Naive B cell (primary cell): ENCODE measurements around the gene DHCR24. TPM values are rescaled to one million over a fixed set of nuclear protein-coding genes. Genes with fewer than 3 reads are reported as not detected.

Source experiments
- ATAC-seq, 2 donors: fragments of 150-1000 bp; cut with Tn5 transposase; 2 replicates each; pipeline ENCODE4 v1.10.0; 2021; ENCODE audit warnings: low read depth in 2 of 2, mild to moderate bottlenecking in 2 of 2, moderate library complexity in 2 of 2
- DNase-seq: peaks from one replicate; pipeline ENCODE4 v3.0.0; 2022
- H3K27ac Mint-ChIP-seq, 6 donors: one replicate each; pipeline ENCODE4 v1.8.0; 2020 to 2022; ENCODE audit warnings: mild to moderate bottlenecking in 6 of 6, mixed read lengths in 6 of 6, moderate library complexity in 5 of 6, inconsistent platforms in 2 of 6
- H3K27me3 Mint-ChIP-seq, 3 donors: one replicate each; pipeline ENCODE4 v1.8.0; 2021 to 2022; ENCODE audit warnings: mixed read lengths in 3 of 3, mild to moderate bottlenecking in 1 of 3
- H3K36me3 Mint-ChIP-seq, 2 donors: one replicate each; pipeline ENCODE4 v1.8.0; 2020 to 2022; ENCODE audit warnings: mixed read lengths in 2 of 2, inconsistent platforms in 1 of 2, mild to moderate bottlenecking in 1 of 2
- H3K4me1 Mint-ChIP-seq, 3 donors: one replicate each; pipeline ENCODE4 v1.8.0; 2020 to 2022; ENCODE audit warnings: mixed read lengths in 3 of 3, inconsistent platforms in 1 of 3, mild to moderate bottlenecking in 1 of 3, moderate library complexity in 1 of 3
- H3K4me3 Mint-ChIP-seq, 8 donors: one replicate each; pipeline ENCODE4 v1.8.0; 2020 to 2022; ENCODE audit warnings: mild to moderate bottlenecking in 8 of 8, mixed read lengths in 8 of 8, moderate library complexity in 8 of 8, inconsistent platforms in 2 of 8
- H3K9me3 Mint-ChIP-seq, 7 donors: one replicate each; pipeline ENCODE4 v1.8.0; 2020 to 2022; ENCODE audit warnings: mixed read lengths in 7 of 7, mild to moderate bottlenecking in 5 of 7, inconsistent platforms in 2 of 7, moderate library complexity in 1 of 7
- polyA plus RNA-seq, 6 donors: library from polyadenylated mRNA; unstranded; fragments of 300-500 nt; fragmentation: Illumina TruSeq; gene quantifications; one replicate each; pipeline ENCODE4 v1.2.3, GENCODE V29; 2021; ENCODE audit warnings: low read depth in 6 of 6

DHCR24 gene
- polyA plus RNA-seq, 6 donors from 2014 or later: 0.21 to 8.3 (median 1.1) TPM; not detected in 1

DNA sequence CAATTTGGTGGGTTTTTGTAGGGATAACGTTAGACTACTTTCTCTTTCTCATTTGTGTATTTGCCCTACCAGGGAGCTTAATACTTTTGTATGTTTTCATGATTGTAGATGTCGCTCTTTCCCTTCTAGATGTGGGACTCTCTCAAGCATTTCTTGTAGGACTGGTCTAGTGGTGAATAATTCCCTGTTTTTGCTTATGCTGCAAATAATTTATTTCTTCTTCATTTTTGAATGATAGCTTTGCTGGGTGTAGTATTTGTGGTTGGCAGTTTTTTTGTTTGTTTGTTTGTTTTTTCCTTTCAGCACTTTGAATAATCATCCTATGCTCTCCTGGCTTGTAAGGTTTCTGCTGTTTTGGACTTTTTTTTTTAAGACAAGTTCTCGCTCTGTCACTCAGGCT, 63.3 kb downstream of the DHCR24 start:
- ATAC-seq (no peak), DNase-seq (no peak)
- H3K4me1 Mint-ChIP-seq: no peaks in the 10 kb centered on the region
- no peak overlapping the region for H3K4me3 Mint-ChIP-seq
- H3K27ac Mint-ChIP-seq: peak overlapping the region in 1 of 6 donors; percentile 36
- peaks cover 7 to 46% (median 10%) of the 10 kb centered on the region in 3 donors for H3K27me3 Mint-ChIP-seq
- peaks cover 12 to 40% (median 33%) of the 10 kb centered on the region in 7 donors for H3K9me3 Mint-ChIP-seq
- H3K36me3 Mint-ChIP-seq: peaks cover 15 to 27% of the 10 kb centered on the region in 2 donors

DNA sequence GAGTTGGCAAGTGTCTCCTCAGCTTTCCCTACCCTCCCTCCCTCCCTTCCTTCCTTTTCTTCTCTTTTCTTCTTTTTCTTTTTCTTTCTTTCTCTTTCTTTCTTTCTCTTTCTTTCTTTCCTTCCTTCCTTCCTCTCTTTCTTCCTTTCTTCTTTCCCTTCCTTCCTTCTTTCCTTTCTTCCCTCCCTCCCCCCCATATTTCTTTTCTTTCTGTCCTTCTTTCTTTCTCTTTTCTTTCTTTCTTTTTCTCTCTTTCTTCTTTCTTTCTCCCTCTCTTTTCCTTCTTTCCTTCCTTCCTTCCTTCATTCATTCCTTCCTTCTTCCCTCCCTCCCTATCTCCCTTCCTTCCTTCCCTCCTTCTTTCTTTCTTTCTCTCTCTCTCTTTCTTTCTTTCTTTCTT, 67.3 kb downstream of the DHCR24 start:
- Mint-ChIP-seq H3K36me3 (peaks cover 5 to 20% of the 10 kb centered on the region in 2 donors), H3K27me3 (peaks cover 7 to 35% (median 18%) of the 10 kb centered on the region in 3 donors), H3K4me3 (no peak overlapping the region), H3K9me3 (peaks cover 8 to 26% (median 22%) of the 10 kb centered on the region in 7 donors), H3K27ac (peak overlapping the region in 1 of 6 donors; percentile 32), H3K4me1 (no peaks in the 10 kb centered on the region)
- DNase-seq: no peak
- ATAC-seq: no peak

DNA sequence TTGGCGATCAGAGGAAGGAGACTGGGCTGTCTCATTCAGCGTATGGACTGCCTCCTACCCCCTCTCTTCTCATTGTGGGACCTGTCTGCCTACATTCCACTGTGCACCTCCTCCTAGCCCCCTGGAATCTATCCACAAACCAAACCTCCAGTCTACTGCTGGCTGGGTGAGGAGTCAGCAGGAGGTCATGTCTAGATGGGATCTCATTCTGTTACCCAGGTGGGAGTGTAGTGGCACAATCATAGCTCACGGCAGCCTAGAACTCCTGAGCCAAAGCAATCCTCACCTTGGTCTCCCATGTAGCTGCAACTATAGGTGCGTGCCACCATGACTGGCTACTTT, 67.8 kb downstream of the DHCR24 start:
- ATAC-seq: no peak
- Mint-ChIP-seq H3K27ac (peak overlapping the region in 1 of 6 donors; percentile 43), H3K36me3 (peaks cover 5 to 20% of the 10 kb centered on the region in 2 donors), H3K4me3 (no peak overlapping the region), H3K4me1 (no peaks in the 10 kb centered on the region), H3K27me3 (peaks cover 7 to 35% (median 18%) of the 10 kb centered on the region in 3 donors), H3K9me3 (peaks cover 8 to 20% (median 17%) of the 10 kb centered on the region in 7 donors)
- DNase-seq: no peak

DNA sequence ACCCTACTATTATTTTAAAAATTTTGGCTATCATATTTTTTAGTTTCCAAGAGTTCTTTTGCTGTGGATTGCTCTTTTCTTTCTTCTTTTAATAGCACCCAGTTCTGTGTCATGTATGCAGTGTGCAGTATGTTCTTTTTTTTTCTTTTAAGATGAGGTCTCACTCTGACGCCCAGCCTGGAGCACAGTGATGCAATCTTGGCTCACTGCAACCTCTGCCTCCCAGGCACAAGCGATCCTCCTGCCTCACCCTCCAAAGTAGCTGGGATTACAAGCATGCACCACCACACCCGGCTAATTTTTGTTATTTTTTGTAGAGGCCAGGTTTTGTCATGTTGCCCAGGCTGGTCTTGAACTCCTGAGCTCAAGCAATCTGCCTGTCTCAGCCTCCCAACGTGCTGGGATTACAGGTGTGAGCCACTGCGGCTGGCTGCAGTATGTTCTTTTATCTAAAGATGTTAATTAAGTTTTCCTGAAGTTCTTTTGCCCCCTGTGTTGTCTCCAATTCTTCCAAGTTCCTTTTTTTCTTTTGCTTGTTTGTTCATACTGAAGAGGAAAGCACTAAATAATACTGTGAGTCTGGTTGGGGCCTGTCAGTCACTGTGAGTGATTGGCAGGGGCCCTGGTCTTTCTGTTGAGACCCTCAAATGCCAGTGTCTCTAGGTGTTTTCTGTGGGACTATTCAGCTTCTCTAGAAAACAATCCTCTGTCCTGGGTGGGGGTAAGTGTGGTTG, 68.4 kb downstream of the DHCR24 start:
- peaks cover 5 to 31% (median 18%) of the 10 kb centered on the region in 3 donors for H3K27me3 Mint-ChIP-seq
- DNase-seq: no peak
- ATAC-seq: no peak
- no peak overlapping the region for H3K4me3 Mint-ChIP-seq
- peak overlapping the region in 1 of 6 donors; percentile 43 for H3K27ac Mint-ChIP-seq
- peaks cover 5 to 17% of the 10 kb centered on the region in 2 donors for H3K36me3 Mint-ChIP-seq
- no peaks in the 10 kb centered on the region for H3K4me1 Mint-ChIP-seq
- H3K9me3 Mint-ChIP-seq: peaks cover 4 to 16% (median 13%) of the 10 kb centered on the region in 7 donors

DNA sequence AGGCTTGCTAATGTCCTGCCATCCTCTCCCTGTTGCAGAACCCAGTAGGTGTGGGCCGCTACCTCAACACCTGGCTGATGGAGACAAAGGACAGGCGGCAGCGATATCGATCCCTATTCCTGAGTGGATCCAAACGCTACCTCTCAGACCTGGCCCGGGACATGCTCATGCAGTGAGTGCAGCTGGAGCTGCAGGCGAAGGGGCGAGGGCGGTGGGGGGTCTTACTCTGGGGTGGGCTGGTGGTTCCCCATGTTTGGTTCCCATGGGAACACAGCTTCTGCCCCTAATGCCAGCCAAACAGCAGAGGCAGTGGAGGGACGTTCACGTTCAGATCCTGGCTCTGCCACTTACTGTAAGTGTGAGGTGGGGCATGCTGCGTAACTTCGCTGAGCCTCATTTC, 70.0 kb downstream of the DHCR24 start:
- H3K4me3 Mint-ChIP-seq: no peak overlapping the region
- peak overlapping the region in 1 of 6 donors; percentile 51 for H3K27ac Mint-ChIP-seq
- ATAC-seq (no peak), DNase-seq (no peak)
- H3K27me3 Mint-ChIP-seq: peaks cover 4 to 16% (median 9%) of the 10 kb centered on the region in 3 donors
- H3K9me3 Mint-ChIP-seq: peaks cover 0 to 2% (median 0%) of the 10 kb centered on the region in 7 donors
- no peaks in the 10 kb centered on the region for H3K4me1 Mint-ChIP-seq
- H3K36me3 Mint-ChIP-seq: peaks cover 0 to under 1% of the 10 kb centered on the region in 2 donors

DNA sequence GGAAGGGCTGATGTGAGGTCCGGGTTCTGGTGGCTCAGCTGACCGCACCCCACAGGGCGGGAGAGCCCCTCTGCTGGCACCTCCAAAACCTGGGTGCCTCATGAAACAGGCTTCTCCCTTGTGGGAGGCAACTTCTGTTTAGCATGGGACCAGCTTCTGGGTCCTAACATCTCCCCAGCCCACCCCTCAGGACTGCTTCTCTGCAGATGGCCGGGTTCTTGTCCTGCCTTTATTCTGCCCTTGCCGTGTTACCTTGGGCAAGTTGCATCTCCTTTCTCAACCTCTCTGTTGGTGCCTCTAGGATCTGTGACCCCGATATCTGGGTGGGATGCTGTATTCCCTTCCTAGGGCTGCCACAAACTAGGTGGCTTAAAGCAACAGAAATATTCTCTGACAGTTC, 70.9 kb downstream of the DHCR24 start:
- Mint-ChIP-seq H3K4me3 (no peak overlapping the region), H3K36me3 (no peaks in the 10 kb centered on the region), H3K4me1 (no peaks in the 10 kb centered on the region), H3K27me3 (peaks cover 4 to 16% (median 12%) of the 10 kb centered on the region in 3 donors), H3K27ac (peak overlapping the region in 1 of 6 donors; percentile 47), H3K9me3 (no peaks in the 10 kb centered on the region)
- ATAC-seq: no peak
- DNase-seq: no peak

DNA sequence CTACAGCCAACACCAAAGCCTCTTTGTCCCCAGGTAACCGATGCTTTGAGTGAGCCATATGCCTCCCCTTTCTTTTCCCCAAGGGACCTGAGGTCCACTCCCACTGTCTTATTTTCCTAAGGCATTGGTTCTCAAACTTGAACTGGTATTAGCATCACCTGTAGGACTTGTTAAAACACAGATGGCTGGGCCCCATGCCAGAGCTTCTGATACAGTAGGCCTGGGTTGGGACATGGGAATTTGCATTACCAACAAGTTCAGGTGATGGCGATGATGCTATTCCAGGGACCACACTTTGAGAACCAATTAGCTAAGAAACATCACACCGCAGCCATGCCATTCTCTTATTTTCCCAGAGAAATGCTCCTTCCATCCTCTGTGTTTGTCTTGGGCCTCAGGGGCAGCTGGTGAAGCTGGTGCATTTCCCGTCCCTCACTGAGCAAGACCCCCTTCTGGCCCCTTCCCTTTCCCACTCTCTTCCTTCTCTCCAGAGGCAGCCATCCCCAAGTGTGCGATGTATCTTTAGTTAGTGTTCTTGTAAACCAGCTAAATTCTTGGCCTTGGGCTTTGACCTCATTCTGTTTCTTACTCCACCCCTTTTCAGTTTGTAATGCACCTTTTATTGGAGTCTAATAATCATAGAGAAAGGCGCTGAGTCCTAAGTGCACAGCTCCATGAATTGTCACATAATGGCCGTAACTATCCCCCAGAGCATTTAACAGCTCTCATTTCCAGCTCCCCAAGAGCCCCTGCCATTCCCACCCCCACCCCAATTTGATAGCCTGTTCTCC, 71.7 kb downstream of the DHCR24 start:
- Mint-ChIP-seq H3K9me3 (no peaks in the 10 kb centered on the region), H3K27me3 (peaks cover 4 to 19% (median 15%) of the 10 kb centered on the region in 3 donors), H3K27ac (peak overlapping the region in 2 of 6 donors; percentile 69 to 78), H3K4me3 (no peak overlapping the region), H3K36me3 (no peaks in the 10 kb centered on the region), H3K4me1 (no peaks in the 10 kb centered on the region)
- ATAC-seq (no peak), DNase-seq (no peak)

DNA sequence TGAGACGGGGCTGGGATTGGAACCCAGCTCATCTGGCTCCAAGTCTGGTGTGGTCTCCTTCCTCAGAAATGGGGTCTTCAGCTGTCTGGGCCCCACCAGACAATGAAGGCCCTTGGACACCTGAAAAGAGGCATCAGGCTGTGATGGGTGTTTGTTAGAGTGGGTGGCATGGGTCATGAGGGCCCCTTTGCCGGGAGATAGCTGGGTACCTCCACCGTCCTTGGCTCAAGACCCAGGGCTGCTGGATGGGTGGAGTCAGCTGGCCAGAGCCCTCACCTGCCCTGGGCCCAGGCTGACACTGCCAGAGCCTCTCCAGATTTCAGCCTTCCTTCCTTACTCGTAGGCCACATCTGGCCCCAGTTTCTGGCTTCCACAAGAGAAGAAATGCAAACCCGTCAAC, 72.4 kb downstream of the DHCR24 start:
- H3K9me3 Mint-ChIP-seq: no peaks in the 10 kb centered on the region
- H3K27ac Mint-ChIP-seq: no peak overlapping the region
- no peak overlapping the region for H3K4me3 Mint-ChIP-seq
- H3K27me3 Mint-ChIP-seq: peaks cover 4 to 19% (median 15%) of the 10 kb centered on the region in 3 donors
- no peaks in the 10 kb centered on the region for H3K4me1 Mint-ChIP-seq
- ATAC-seq (no peak), DNase-seq (no peak)
- no peaks in the 10 kb centered on the region for H3K36me3 Mint-ChIP-seq

DNA sequence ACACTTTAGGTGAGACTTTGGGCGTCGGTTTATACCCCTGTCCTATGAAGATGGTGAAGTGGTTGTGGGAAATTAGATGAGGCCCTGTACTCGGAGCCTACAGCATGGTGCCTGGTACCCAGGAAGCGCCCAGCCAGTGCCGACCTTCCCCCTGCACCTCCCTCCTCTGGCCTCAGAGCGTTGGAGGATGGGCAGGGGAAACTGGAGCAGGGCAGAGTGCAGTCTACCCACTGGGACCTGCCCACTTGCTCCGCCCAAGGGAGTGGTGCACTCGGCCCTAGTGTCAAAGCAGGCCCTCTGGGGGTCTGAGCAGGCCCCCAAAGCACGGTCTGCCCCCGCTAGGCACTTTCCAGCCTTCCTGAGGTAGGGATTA, 72.9 kb downstream of the DHCR24 start:
- Mint-ChIP-seq H3K4me1 (no peaks in the 10 kb centered on the region), H3K4me3 (no peak overlapping the region), H3K27ac (no peak overlapping the region), H3K36me3 (no peaks in the 10 kb centered on the region), H3K27me3 (peaks cover 4 to 19% (median 15%) of the 10 kb centered on the region in 3 donors), H3K9me3 (no peaks in the 10 kb centered on the region)
- ATAC-seq (no peak), DNase-seq (no peak)

DNA sequence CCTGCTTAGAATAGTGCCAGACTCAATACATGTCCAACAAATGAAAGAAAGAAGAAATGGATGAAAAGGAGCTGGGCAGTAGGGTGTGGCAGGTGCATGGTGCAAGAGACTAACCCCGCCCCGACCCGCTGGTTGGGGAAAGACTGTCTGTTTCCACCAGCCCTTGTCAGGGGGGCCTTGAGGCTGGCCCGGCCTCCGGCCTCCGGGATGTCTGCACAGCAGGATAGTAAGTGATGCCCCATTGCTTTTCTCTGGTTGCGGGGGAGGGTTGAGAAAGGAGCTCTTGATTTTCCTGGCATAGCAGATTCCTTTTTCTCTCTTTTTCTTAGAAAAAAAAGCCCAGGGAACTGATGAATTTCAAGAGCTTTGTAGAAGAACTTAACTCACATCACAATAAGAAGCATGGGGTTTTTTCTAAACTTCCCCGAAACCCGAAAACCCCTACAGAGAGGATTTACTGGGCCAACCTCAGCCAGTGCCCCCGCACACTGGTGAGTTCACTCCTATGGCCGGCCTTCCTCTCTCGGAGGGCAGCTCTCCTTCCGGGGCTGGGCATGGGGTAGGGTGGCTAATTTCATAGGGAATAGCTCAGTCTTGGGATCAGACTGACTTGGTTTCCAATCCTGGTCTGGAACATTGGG, 73.4 kb downstream of the DHCR24 start:
- Mint-ChIP-seq H3K27ac (no peak overlapping the region), H3K4me3 (no peak overlapping the region), H3K4me1 (no peaks in the 10 kb centered on the region), H3K9me3 (no peaks in the 10 kb centered on the region), H3K27me3 (peaks cover 4 to 19% (median 15%) of the 10 kb centered on the region in 3 donors), H3K36me3 (no peaks in the 10 kb centered on the region)
- no peak for ATAC-seq
- DNase-seq: no peak

DNA sequence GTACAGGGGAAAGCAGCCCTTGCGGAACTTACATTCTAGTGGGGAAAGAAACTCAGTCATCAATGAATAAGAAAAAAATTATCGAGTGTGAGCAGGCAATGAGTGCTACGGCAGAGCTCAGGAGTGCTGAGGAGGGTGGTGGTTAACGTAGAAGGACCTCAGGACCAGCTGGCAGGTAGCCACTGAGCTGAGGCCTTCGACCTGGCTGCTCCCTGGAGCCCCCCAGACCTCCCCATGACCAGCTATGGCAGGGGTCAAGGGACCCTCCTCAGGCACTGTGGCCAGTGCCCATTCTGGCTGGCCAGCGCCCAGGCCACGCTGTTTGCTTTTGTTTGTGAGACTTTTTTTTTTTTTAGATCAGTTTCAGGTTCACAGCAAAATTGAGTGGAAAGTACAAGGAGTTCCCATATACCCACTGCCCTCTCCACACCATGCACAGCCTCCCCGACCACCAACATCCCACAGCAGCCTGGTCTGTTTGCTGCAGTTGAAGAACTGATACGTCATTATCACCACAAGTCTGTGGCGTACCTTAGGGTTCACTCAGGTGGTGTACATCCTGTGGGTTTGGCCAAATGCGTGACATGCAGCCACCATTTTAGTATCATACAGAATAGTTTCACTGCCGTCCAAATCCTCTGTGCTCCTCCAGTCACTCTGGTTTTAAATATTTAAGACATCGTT, 74.1 kb downstream of the DHCR24 start:
- Mint-ChIP-seq H3K9me3 (no peaks in the 10 kb centered on the region), H3K4me3 (no peak overlapping the region), H3K27me3 (peaks cover 4 to 19% (median 15%) of the 10 kb centered on the region in 3 donors), H3K36me3 (no peaks in the 10 kb centered on the region), H3K4me1 (no peaks in the 10 kb centered on the region), H3K27ac (peak overlapping the region in 1 of 6 donors; percentile 4)
- ATAC-seq (no peak), DNase-seq (no peak)

DNA sequence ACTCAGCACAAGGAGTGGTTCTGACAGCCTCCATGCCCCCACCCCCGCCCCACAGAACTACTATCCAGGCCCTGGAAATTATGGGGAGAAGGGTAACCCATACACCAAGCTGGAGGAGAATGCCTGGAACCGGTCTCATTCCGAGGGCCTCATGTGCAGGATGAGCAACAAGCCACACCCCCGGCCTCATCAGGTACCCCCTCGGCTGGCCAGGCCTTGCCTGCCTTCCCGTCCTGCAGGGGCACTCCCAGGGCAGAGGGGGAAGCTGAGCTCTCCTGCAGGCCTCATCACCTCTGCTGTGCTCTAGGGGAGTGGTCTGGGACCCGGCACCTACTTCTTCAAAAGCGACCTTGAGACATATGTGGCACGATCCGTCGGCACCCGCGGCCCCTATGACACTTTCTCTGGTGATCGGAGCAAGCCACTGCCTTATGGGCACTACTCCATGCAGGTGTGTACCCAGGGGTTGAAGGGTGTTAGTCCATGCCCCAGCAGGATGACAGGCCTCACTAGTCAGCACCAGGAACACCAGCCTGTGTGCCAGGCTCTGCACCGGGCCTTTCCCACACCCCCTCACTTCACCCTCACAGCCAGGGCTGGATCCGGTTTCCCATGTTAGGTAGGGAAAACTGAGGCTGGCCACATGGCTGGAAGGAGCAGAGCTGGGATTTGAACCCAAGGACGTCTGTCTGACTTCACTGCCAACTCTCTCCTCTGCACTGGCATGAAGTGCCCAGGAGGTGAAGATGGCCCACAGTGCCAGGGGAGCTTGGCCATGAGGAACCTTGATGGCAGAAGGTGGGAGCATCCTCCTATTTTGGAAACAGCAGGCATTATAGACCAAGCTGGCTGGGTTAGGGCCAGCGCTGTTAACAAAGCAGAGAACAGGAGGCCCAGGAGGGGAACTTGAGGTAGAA, 75.0 kb downstream of the DHCR24 start:
- Mint-ChIP-seq H3K4me1 (no peaks in the 10 kb centered on the region), H3K27ac (no peak overlapping the region), H3K4me3 (no peak overlapping the region), H3K36me3 (no peaks in the 10 kb centered on the region), H3K27me3 (peaks cover 4 to 19% (median 15%) of the 10 kb centered on the region in 3 donors), H3K9me3 (no peaks in the 10 kb centered on the region)
- ATAC-seq: no peak
- DNase-seq: no peak
